Raji (cell line): ENCODE results near the gene CNGA4.

Source experiments
- POLR2A ChIP-seq: IDR thresholded peaks from 2 replicates; pipeline ENCODE4 v1.6.1; 2011; ENCODE audit warnings: low read depth, low read length, control low read depth; ENCODE audit not compliant: insufficient read depth

The CNGA4 gene

GRCh38 chr11:6241316-6241715, 2.4 kb downstream of the CNGA4 start:
- no peak for TF ChIP-seq POLR2A

DNA sequence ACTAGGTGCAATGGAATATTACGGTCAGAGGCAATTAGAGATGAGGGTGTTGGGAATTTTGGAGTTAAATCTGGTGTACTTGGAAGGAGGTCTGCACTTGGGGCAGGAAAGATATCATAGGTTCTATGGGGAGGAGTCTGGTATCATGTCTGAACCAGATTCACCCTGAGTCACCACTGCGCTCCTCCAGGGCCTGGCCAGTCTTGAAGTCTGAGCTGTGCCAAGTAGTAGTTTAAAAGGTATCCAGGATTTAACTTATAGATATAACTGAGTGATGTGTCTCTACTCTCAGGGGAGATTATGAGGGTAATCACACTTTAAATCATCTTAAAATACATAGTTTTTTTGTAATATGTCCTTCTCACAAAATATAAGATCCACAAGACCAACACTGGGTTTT, 6.6 kb downstream of the CNGA4 start:
- TF ChIP-seq POLR2A = no peak

- TF ChIP-seq POLR2A = no peak
These were observed 9.4 kb downstream of the CNGA4 start for GRCh38 chr11:6248248-6248647.

GRCh38 chr11:6249770-6250555, 11.1 kb downstream of the CNGA4 start:
- no peak for TF ChIP-seq POLR2A

DNA sequence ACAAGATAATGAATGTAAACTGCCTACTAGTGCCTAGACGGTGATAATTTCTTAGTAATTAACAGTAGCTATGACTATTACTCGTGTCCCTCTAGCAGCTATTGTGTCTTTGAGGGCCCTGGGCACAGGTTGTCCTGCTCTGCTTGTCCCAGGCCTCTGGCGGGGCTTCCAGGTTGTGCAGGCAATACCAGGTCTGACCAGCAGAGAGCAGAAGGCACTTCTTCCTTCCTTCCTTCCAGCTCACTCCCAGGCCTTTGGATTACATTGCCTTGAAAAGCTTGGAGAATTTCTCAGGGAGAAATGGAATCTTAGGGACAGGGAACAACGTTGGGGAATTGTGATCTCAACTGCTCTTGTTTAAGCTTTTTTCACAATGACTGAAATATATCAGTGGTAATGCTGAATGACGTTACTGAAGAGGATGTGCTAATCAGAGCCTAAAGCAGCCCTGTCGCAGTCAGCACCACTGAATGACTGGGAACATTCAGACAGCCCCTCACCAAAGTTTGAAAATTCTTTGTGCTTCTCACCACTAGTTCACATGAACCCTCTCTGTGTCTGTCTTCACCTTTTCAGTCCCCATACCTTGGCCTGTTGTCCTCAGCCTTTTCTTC, 12.3 kb downstream of the CNGA4 start:
- TF ChIP-seq POLR2A = no peak

DNA sequence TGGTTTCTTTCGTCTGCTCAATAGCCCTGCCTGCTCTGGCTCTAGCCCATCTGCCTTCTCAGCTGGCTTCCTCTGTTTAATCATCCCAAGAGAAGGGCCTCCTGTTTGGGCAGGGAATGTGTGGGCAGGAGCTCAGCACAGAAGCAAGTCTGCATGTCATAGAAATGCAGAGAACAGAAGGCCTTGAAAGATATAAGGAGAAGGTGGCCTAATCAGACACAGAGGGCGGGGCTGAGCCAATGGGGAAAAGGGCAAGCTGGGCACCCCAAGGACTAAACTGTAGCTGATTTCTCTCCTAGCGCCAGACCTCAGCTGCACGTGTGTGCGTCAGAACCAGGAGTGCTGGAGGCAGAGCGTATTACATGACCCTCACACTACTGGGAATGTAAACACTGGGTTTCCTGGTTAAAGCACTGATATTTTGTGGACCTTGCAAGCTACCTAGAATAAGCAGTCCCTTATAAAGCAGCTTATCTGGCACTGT, 13.1 kb downstream of the CNGA4 start:
- no peak for TF ChIP-seq POLR2A

DNA sequence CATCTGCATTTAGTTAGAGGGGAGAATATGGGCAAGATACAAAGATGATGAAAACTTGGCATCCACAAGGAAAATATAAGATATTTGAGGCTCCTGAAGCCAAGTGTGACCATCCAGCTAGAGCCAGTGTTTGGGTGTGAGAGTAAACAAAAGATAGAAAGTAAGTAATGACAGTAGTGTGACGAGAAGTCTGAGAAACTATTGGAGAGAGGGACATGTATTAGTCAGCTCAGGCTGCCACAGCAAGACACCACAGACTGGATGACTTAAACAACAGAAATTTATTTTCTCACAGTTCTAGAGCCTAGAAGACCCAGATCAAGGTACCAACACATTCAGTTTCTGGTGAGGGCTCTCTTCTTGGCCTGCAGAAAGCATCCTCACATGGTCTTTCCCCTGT, 14.3 kb downstream of the CNGA4 start:
- TF ChIP-seq POLR2A = no peak

DNA sequence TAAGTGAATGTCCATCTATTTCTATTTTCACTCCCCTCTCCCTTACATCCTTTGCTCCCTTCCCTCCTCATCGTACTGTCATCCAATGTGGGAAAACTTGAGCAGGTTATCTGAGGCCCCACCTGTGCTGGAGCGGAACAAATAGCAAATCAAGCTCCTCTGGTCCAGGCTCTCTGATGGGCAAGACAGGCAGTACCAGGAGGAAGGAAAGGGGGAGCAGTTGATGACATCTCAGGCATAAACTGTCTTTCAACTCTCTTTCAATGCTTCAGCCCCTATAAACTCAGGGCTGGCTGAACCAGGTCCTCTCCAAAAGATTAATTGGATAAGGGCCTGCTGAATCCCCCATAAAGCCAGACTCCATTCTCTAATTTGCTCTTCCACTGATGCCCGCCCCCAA, 19.3 kb downstream of the CNGA4 start:
- no peak for TF ChIP-seq POLR2A

DNA sequence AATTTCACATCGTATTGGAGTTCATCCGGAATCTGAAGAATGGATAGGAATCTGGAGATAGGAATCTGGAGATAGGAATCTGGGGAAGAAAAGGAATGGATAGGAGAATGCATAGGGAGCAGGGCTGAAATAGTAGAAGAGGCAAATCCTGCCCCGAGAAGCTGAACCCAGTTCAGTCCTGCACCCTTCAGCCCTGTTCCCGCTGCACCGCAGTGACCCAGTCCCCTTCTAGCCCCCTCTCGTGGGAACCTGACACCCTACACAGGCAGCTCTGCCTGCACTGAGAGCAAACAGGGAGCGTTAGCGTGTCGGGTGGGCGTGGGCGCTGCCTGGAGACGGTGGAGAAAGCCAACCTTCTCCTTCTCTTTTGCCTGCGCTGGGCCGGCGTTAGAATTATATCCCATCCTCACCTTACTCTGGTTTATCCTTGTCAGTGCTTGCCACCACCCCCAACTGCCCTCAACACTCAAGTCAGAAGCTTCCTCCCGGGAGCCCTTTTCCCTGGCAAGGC, 19.7 kb downstream of the CNGA4 start:
- TF ChIP-seq POLR2A = no peak

DNA sequence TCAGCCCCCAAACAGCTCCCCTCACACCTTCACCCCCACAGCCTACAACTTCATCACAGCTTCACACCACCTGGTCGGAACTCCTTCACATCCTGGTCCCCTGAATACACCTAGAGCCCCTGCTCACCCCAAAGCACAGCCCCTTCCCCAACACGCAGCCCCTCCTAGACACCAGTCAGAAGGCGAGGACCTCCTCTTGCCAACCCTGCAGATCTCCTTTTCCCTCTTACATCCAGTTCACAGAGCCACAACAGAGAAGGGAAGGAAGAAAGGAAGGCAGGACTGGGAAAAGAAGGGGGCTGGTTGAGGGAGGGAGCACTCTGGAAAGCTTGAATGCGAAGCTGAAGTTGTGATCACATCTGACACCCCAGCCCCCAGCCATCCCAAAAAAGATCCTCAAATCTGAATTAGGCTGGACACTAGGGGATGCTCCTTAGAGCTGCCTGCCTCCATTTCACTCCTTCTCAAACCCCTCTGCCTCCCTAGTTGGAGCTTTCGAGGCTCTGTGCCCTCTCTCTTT, 21.4 kb downstream of the CNGA4 start:
- TF ChIP-seq POLR2A = no peak

DNA sequence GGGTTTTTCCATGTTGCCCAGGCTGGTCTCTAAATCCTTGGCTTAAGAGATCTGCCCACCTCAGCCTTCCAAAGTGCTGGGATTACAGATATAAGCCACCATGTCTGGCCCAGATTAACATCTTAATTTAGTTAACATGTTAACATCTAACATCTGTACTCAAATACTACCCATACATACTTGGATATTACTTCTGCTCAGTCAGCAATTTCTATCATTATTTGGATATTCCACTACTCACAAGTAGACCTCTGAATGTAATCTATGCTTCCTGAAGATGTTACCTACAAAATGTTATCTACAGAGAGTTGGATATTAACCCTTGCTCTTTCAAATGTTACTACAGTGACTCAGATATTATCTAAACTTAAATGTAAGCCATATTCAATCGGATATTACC, 24.8 kb downstream of the CNGA4 start:
- no peak for TF ChIP-seq POLR2A

GRCh38 chr11:6268820-6269219, 29.9 kb downstream of the CNGA4 start:
- TF ChIP-seq POLR2A = no peak

DNA sequence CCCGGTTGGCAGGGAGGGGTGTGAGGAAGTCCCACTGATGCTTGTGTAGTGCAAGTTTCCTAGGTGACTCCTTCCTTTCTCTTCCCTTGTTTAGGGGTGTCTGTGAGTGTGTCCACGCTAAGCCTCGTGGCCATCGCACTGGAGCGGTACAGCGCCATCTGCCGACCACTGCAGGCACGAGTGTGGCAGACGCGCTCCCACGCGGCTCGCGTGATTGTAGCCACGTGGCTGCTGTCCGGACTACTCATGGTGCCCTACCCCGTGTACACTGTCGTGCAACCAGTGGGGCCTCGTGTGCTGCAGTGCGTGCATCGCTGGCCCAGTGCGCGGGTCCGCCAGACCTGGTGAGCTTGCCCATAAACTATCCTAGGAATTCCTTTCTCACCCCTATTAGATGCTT, 31.1 kb downstream of the CNGA4 start:
- TF ChIP-seq POLR2A = no peak

- no peak for TF ChIP-seq POLR2A
These were observed 31.8 kb downstream of the CNGA4 start for GRCh38 chr11:6270584-6271246.

GRCh38 chr11:6271598-6271997, 32.7 kb downstream of the CNGA4 start:
- no peak for TF ChIP-seq POLR2A

- no peak for TF ChIP-seq POLR2A
These were observed 34.3 kb downstream of the CNGA4 start for GRCh38 chr11:6273188-6273587.
